Measurements from ENCODE around the gene EIF2S1.

- TF ChIP-seq CTCF (IDR thresholded peaks at IDR 0.05) = no peak
- TF ChIP-seq EZH2phosphoT487 (IDR thresholded peaks at IDR 0.05) = no peak
These were observed 32.7 kb downstream of the EIF2S1 start for GRCh38 chr14:67392800-67393199.
